HG03354 (cell line): ENCODE results near the gene PYURF.

Source experiments
- ATAC-seq: cut with Tn5 transposase; IDR thresholded peaks from one replicate; pipeline ENCODE4 v1.9.1; 2021; ENCODE audit warnings: mild to moderate bottlenecking; ENCODE audit not compliant: unreplicated experiment, poor library complexity, severe bottlenecking

The PYURF gene

DNA sequence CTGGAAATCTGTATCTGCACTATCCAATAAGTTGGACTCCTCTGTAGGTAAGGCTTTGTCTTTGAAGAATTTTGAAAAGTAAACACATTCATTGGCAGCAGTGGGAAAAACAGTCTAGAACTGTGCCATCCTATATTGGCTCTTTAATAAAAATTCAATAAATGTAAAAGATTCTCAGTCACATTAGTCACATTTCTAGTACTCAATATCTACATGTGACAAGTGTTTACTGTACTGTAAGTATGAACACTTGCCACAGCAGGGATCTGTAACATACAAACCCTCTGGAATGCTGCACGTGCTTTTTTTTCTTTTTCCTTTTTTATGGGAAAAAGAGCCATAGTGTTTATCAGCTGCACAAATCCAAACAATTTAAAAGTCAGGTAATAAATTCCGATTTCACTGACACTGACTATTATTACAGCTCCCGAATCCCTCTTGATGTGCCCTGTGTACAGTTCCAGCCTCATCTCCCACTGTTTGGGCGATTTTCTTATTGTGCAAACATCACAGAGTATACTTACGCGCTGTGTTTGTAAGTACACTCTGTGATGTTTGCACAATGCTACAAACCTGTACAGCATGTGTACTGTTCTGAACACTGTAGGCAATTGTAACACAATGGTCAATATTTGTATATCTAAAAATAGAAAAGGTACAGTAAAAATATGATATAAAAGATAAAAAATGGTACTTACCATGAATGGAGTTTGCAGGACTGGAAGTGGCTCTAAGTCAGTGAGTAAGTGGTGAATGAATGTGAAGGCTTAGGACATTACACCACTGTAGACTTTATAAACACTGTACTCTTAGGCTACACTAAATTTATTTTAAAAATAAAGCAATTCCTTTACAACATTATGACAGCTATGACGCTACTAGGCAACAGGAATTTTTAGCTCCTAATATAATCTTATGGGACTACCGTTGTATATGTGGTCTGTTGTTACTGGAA lies 8.7 kb downstream of the PYURF start:
- ATAC-seq = no peak

DNA sequence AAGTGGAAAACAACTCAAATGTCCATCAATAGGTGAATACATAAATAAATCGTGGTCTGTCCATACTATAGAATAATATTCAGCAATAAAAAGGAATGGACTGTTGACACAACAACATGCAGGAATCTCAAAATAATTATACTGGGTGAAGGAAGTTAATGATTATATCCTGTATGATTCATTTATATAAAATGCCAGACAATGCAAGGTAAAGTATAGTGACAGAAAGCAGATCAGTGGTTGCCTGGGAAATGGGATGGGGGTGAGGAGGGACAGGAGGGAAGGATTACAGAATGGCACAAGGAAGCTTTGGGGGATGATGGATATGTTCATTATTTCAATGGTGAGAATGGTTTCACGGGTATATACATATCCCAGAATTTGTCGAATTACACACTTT lies 12.3 kb downstream of the PYURF start:
- no peak for ATAC-seq

DNA sequence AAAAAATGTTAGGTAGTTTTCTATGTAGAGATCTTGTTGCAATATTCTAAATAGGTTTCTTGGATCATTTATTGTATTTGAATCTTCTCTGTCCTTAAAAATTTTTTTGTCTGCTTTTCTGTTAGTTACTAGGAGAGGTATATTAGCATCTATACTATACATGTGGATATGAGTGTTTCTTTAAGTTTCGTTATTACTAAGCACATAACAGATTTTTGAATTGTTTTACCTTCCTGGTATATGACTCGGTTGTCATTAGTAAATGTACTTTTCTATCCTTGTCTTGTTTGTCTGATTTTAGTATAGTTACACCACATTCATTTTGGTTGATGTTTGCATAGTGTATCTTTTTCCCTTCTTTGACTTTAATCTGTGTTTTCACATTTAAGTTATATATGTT lies 20.2 kb downstream of the PYURF start:
- no peak for ATAC-seq

DNA sequence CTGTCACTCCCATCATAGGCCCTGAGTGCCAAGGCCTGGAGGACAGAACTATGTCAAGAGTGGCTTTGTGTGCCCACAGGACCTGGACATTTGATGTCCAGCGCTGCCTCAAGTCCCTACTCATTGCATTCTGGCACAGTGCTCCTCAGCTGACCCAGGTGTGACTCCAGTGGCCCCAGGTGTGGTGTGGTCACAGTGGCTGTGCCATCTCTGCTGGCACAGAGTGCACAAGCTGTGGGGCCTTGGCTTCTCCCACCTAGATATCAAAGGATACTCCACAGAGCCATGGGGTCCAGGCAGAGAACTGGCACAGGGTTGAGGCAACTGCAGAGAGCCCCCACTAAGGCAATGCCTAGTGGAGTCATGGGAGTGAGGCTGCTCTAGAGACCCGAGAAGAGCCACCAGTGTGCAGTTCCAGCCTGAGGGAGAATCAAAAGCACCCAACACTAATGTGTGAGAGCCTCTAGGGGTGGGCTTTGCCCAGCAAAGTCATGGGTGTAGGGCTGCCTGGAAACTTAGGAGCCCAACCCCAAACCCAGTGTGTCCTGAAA lies 25.6 kb downstream of the PYURF start:
- no peak for ATAC-seq

DNA sequence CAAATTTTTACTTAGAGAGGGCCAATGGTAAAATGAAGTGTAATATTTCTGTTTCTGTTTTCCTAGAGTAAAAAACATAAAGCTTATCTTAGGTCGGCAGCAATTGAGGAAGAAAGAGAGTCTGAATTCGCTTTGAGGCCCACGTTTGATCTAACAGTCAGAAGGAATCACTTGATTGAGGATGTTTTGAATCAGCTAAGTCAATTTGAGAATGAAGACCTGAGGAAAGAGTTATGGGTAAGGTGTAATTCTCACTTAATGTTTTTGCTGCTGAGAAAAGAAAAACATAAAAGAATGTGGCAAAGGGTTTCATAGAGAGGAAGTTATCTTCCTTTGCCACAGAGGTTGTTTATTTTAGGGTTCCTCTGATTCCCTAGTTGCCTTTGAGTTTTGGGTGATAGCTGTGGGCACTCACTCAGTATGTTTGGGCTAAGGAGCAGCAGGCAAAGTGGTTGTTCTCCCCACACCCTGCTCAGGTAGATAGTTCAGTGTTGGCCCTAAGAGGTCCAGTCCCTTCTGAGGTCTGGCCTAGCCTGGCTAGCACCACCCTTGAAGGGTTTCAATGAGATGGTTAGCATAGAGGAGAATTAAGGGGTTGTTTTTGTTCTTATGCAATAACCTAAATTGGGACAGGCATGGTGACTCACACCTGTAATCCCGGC lies 34.3 kb downstream of the PYURF start:
- no peak for ATAC-seq

DNA sequence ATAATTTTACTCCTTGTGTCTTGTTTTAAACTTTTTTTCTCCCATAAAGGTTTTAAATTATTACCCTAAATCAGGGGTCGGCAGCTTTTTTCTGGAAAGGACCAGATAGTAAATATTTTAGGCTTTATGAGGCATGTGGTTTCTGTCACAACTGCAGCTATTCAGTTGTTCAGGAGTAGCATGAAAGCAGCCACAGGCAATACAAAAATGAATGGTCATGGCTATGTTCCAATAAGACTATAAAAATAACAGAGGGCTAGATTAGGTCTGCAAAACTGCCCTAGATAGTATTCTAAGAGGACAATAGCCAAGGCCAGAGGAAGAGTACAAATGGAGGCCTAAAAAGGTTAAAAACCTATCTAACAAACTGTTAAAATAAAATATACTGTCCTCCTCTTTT lies 42.0 kb downstream of the PYURF start:
- no peak for ATAC-seq

DNA sequence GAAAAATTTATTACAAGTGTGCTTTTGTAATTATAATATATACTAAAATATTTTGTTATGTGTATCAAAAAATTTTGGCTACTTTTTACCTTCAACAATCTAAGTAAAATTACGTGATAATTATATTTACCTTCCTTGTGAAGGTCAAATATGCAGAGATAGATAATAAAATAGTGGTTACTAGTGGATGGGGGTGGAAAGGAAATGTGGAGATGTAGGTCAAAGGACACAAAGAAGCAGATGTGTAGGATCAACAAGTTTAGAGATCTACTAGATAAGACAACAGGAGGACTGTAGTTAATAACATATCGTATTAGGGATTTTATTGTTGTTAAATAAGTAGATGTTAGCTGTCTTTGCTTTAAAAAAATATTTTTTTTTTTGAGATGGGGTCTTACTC lies 45.3 kb downstream of the PYURF start:
- ATAC-seq = no peak

DNA sequence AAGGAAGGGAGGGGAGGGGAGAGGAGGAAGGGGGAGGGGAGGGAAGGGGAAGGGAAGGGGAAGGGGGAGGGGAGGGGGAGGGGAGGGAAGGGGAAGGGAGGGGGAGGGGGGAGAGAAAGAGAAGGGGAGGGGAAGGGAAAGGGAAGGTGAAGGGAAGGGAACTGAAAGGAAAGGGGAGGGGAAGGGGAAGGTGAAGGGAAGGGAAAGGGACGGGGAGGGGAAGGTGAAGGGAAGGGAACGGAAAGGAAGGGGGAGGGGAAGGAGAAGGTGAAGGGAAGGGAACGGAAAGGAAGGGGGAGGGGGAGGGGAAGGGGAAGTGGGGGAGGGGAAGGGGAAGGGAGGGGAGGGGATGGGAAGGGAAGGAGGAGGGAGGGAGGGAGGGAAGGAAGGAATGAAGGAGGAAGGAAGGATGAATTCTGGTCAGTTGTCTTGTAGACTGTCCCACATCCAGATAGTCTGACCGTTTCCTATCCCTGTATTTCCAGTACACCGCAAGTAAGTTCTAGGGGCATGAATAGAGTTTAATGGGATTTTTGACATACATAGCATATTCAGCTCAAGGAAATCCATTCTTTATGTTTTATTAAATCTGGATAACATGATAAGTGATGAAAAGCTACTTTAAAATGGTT lies 46.2 kb downstream of the PYURF start:
- ATAC-seq = no peak
